ENCODE data around the gene SAMD4A.
A peak's percentile ranks its signal among the peaks of the same experiment; 100 is the strongest.

The SAMD4A gene

GRCh38 chr14:54686219-54686870, 119.4 kb downstream of the SAMD4A start:
- DNase-seq: no peak

- no peak for DNase-seq
Measured at GRCh38 chr14:54686871-54687749, 120.2 kb downstream of the SAMD4A start.

- no peak for DNase-seq
Measured at GRCh38 chr14:54687750-54688119, 120.8 kb downstream of the SAMD4A start.

- DNase-seq: no peak
Measured at GRCh38 chr14:54688229-54688628, 121.3 kb downstream of the SAMD4A start.

GRCh38 chr14:54689928-54690327, 123.0 kb downstream of the SAMD4A start:
- DNase-seq: no peak

GRCh38 chr14:54690887-54691286, 124.0 kb downstream of the SAMD4A start:
- no peak for DNase-seq

- peak; percentile 32 to 40 for DNase-seq
Measured at GRCh38 chr14:54691525-54692283, 124.8 kb downstream of the SAMD4A start.

- DNase-seq: no peak
Measured at GRCh38 chr14:54692284-54692772, 125.4 kb downstream of the SAMD4A start.

- DNase-seq: no peak
Measured at GRCh38 chr14:54693761-54694160, 126.8 kb downstream of the SAMD4A start.

GRCh38 chr14:54695196-54695595, 128.3 kb downstream of the SAMD4A start:
- DNase-seq: no peak

GRCh38 chr14:54697001-54697400, 130.1 kb downstream of the SAMD4A start:
- no peak for DNase-seq

- no peak for DNase-seq
Measured at GRCh38 chr14:54697803-54698202, 130.9 kb downstream of the SAMD4A start.

- DNase-seq: no peak
Measured at GRCh38 chr14:54698501-54698900, 131.6 kb downstream of the SAMD4A start.

GRCh38 chr14:54698966-54699530, 132.1 kb downstream of the SAMD4A start:
- no peak for DNase-seq

GRCh38 chr14:54699735-54700134, 132.8 kb downstream of the SAMD4A start:
- no peak for DNase-seq

- DNase-seq: no peak
Measured at GRCh38 chr14:54700717-54701116, 133.8 kb downstream of the SAMD4A start.

- no peak for DNase-seq
Measured at GRCh38 chr14:54702014-54702491, 135.1 kb downstream of the SAMD4A start.

- DNase-seq: no peak
Measured at GRCh38 chr14:54702492-54702891, 135.6 kb downstream of the SAMD4A start.

- DNase-seq: no peak
Measured at GRCh38 chr14:54703082-54703481, 136.2 kb downstream of the SAMD4A start.

GRCh38 chr14:54703724-54704123, 136.8 kb downstream of the SAMD4A start:
- no peak for DNase-seq

- DNase-seq: no peak
Measured at GRCh38 chr14:54704768-54705167, 137.8 kb downstream of the SAMD4A start.

- no peak for DNase-seq
Measured at GRCh38 chr14:54706769-54707168, 139.8 kb downstream of the SAMD4A start.

- no peak for DNase-seq
Measured at GRCh38 chr14:54708161-54708560, 141.2 kb downstream of the SAMD4A start.
